Measurements from ENCODE around the gene DHDH.

The DHDH gene

GRCh38 chr19:48950830-48951519, 17.5 kb downstream of the DHDH start:
- DNase-seq, result no peak

GRCh38 chr19:48953141-48953540, 19.6 kb downstream of the DHDH start:
- no peak for DNase-seq

- DNase-seq, result no peak
Observed at GRCh38 chr19:48953990-48954594, 20.6 kb downstream of the DHDH start.

DNA sequence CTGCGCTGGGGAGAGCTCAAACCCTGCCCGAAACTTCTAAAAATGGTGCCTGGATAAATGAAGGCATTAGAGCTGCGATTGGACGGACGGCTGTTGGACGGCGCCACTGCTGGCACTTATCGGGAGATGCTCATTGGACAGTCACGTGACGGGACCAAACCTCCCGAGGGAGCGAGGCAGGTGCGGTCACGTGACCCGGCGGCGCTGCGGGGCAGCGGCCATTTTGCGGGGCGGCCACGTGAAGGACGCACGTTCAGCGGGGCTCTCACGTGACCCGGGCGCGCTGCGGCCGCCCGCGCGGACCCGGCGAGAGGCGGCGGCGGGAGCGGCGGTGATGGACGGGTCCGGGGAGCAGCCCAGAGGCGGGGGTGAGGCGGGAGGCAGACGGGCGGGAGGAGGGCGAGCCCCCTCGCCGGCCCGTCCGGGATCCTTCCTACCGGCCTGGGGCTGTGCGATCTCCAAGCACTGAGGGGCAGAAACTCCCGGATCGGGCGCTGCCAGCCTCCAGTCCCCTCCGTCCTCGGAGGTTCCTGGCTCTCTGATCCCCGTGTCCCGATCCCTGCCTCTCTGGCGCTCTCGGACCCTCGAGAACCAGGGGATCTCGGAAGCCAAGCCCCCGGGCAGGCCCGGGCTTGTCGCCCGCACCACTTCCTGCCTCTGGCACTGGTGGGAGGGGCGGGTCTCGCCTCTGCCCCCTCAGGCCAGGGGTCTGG, 21.3 kb downstream of the DHDH start, which contains the start of gene BAX:
BAX (plus strand) TSS at position 281 of the 713 bp plus-strand sequence; CDS start at position 335, 54 bp downstream.
- peak; percentile 98 for DNase-seq

GRCh38 chr19:48955308-48955958, 21.9 kb downstream of the DHDH start:
- DNase-seq, result no peak

DNA sequence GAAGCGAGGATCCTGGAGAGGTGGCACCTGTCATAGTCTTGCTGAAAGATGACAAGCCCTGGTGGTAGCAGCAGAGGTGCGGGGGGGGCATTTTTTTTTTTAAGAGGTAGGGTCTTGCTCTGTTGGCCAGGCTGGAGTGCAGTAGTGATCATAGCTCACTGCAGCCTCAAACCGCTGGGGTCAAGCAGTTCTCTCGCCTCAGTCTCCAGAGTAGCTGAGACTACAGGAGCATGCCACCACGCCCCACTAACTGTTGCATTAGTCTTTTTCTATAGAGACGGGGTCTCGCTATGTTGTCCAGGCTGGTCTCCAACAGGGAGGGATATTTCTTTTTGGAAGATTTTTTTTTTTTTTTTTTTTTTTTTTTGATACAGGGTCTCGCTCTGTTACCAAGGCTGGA, 24.5 kb downstream of the DHDH start:
- DNase-seq, result no peak

DNA sequence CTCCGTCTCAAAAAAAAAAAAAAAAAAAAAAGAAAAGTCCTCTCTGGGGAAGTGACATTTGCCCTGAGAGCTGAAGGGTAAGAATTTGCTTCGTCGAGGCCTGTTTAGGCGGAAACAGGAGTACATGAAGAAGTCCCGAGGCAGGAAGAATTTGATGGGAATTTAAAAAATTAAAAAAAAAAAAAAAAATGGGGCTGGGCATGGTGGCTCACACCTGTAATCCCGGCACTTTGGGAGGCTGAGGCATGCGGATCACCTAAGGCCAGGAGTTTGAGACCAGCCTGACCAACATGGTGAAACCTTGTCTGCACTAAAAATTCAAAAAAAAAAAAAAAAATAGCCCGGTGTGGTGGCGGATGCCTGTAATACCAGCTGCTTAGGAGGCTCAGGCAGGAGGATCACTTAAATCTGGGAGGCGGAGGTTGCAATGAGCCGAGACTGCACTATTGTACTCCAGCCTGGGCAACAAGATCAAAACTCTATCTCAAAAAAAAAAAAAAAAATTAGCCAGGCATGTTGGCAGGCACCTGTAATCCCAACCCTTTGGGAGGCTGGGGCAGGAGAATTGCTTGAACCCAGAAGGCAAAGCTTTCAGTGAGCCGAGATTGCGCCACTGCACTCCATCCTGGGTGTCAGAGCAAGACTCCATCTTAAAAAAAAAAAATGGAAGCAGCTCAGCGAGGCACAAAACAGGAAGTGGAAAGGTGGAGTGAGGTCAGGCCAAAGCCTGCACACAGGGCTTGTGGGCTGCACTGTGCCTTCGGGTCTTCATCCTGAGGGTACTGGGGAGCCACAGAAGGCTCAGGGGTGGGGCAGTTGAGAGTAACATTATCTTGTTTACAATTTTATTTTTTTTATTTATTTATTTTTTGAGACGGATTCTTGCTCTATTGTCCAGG, 26.1 kb downstream of the DHDH start:
- DNase-seq, result no peak

- DNase-seq, result no peak
Observed at GRCh38 chr19:48961051-48961649, 27.7 kb downstream of the DHDH start.

GRCh38 chr19:48961673-48962028, 28.2 kb downstream of the DHDH start:
- DNase-seq, result no peak

GRCh38 chr19:48962029-48962848, 28.7 kb downstream of the DHDH start:
- DNase-seq, result no peak

DNA sequence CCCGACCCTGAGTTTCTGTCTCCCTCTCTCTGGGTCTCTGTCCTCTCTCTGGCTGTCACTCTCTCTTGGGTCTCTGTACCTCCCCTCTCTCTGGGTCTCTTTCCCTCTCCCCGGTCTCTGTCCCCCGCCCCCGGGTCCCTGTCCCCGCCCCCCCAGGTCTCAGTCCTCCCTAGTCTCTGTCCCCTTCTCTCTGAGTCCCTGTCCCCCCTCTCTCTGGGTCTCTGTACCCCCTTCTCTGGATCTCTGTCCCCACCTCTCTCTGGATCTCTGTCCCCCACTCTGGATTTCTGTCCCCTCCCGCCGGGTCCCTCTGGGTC, 29.3 kb downstream of the DHDH start:
- no peak for DNase-seq

- no peak for DNase-seq
Observed at GRCh38 chr19:48963371-48964204, 30.1 kb downstream of the DHDH start.

- no peak for DNase-seq
Observed at GRCh38 chr19:48964205-48965039, 30.9 kb downstream of the DHDH start.

- DNase-seq, result peak; percentile 94
Observed at GRCh38 chr19:48965040-48965805, 31.7 kb downstream of the DHDH start, which contains the start of gene FTL. Gene FTL, plus strand, starts transcription at chr19:48965309. Its CDS starts 199 bp downstream, at chr19:48965508.

DNA sequence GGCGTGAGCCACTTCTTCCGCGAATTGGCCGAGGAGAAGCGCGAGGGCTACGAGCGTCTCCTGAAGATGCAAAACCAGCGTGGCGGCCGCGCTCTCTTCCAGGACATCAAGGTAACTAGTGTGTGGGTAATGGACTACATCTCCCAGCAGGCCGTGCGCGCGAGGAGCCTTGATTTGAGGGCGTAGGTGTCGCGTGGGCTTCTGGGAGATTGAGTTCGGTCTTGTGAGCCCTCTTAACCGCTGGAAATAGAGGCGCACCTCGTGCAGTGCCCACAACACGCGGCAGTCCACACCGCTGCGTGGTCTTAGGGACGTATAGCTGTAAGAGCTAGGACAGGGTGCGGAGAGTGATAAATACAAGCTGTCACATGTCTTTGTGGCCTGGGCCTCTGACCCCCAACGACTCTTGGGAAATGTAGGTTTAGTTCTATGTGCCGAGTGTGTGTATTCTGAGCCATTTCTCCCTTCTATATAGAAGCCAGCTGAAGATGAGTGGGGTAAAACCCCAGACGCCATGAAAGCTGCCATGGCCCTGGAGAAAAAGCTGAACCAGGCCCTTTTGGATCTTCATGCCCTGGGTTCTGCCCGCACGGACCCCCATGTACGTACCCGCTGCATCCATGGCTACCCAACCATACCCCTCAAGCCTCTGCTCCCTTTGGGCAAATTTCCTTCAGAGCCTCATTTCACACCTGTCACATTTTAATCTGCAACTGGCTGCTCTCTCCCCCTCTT, 32.5 kb downstream of the DHDH start:
- DNase-seq, result peak; percentile 77

DNA sequence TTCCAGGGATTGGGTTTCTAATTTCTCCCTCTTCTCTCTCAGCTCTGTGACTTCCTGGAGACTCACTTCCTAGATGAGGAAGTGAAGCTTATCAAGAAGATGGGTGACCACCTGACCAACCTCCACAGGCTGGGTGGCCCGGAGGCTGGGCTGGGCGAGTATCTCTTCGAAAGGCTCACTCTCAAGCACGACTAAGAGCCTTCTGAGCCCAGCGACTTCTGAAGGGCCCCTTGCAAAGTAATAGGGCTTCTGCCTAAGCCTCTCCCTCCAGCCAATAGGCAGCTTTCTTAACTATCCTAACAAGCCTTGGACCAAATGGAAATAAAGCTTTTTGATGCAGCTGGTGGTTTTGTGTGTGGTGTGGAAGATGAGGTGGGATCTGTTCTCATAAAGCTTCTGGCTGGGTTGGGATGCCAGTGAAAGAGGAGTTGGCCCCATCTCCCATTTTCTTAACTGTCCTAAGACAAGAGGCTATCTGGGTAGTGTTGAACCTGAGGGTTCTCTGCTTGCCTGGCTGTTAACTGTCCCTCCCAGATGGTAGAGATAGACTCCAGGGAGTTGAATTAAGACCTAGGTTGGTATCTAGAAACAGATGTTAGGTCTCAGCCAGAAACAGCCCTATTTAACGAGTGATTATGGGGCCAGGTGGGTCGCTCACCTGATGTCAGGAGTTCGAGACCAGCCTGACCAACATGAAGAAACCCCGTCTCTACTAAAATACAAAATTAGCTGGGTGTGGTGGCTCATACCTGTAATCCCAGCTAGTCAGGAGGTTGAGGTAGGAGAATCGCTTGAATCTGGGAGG, 33.2 kb downstream of the DHDH start:
- DNase-seq, result no peak

All from COR-L47 (cell line).